ENCODE results near the gene PRDM8. TPM values are rescaled to one million over a fixed set of nuclear protein-coding genes. Genes with fewer than 3 reads are reported as not detected.

The PRDM8 gene
- total and polyA plus RNA-seq, 10 donors = 0.99 to 5.1 (median 3.0) TPM

DNA sequence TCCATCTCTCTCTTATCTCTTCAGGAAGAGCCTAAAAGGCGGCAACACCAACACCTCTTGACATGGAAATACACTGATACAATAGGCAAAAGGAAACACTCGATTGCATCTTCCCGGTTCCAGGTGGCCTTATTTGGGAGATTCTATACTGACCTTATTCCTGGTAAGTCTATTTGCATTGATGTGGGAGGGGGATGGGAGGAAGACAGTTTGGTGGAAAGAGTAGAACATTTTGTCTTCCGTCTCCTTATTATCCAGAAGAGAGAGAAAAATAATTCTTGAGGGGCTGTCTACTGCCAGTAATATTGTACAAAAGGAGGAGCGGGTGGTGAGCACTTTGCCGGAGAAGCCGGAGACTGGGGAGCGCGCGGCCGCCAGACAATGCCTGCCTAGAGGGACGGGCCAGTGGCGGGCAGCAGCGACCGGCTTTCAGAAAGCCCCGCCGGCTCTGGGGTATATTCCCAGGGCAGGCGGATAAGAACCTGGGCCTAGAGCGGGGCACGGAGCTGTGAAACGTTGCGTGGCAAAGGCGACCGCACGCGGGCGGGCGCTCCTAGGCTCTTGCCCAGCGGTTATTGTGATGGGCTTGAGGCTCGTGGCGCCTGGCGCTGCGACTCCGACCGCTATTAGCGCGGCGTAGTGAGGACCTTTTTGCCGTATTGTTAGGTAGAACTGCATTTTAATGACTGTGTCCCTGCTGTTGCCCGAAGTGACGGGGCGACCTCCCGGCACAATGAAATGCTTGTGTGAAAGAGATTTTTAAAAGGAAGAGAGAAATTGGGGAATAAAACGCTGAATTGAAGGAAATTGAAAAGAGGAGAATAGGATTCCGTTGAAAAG, 518 bp downstream of the PRDM8 start:
- Histone ChIP-seq H3K4me3 (peak overlapping the region in 6 of 8 donors; percentile 25 to 59 (median 32)), H3K27me3 (replicated peaks in 1 of 7) (peaks cover 0 to 95% (median 59%) of the 10 kb centered on the region in 7 donors), H3K36me3 (no peaks in the 10 kb centered on the region), H3K27ac (no peak overlapping the region), H3K4me1 (peaks cover 4 to 50% (median 37%) of the 10 kb centered on the region in 6 donors), H3K9me3 (no peaks in the 10 kb centered on the region)
- DNase-seq = peak; percentile 79
- 21 to 38% (median 27%) methylated on average over 42 to 45 of the region's 45 CpGs for WGBS, 5 donors
- peak in 1 of 3 donors; percentile 39 for TF ChIP-seq POLR2AphosphoS5 (IDR thresholded peaks at IDR 0.05)
- TF ChIP-seq, protein P1, sequence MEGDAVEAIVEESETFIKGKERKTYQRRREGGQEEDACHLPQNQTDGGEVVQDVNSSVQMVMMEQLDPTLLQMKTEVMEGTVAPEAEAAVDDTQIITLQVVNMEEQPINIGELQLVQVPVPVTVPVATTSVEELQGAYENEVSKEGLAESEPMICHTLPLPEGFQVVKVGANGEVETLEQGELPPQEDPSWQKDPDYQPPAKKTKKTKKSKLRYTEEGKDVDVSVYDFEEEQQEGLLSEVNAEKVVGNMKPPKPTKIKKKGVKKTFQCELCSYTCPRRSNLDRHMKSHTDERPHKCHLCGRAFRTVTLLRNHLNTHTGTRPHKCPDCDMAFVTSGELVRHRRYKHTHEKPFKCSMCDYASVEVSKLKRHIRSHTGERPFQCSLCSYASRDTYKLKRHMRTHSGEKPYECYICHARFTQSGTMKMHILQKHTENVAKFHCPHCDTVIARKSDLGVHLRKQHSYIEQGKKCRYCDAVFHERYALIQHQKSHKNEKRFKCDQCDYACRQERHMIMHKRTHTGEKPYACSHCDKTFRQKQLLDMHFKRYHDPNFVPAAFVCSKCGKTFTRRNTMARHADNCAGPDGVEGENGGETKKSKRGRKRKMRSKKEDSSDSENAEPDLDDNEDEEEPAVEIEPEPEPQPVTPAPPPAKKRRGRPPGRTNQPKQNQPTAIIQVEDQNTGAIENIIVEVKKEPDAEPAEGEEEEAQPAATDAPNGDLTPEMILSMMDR (IDR thresholded peaks at IDR 0.05 in 8 of 11, conservative IDR thresholded peaks at IDR 0.05 in 3 of 11) = no peak
- no peak for TF ChIP-seq POLR2A (IDR thresholded peaks at IDR 0.05)
- intact Hi-C loops (cut with DNase I; ENCODE audit: low total_unique reads) = no loop called here

- TF ChIP-seq, protein P1 (IDR thresholded peaks at IDR 0.05 in 8 of 11, conservative IDR thresholded peaks at IDR 0.05 in 3 of 11) = no peak
- TF ChIP-seq POLR2AphosphoS5 (IDR thresholded peaks at IDR 0.05) = no peak
- TF ChIP-seq POLR2A (IDR thresholded peaks at IDR 0.05) = no peak
- intact Hi-C loops (cut with DNase I; ENCODE audit: low total_unique reads) = no loop called here
These were observed 1.1 kb downstream of the PRDM8 start for GRCh38 chr4:80198441-80198837.

DNA sequence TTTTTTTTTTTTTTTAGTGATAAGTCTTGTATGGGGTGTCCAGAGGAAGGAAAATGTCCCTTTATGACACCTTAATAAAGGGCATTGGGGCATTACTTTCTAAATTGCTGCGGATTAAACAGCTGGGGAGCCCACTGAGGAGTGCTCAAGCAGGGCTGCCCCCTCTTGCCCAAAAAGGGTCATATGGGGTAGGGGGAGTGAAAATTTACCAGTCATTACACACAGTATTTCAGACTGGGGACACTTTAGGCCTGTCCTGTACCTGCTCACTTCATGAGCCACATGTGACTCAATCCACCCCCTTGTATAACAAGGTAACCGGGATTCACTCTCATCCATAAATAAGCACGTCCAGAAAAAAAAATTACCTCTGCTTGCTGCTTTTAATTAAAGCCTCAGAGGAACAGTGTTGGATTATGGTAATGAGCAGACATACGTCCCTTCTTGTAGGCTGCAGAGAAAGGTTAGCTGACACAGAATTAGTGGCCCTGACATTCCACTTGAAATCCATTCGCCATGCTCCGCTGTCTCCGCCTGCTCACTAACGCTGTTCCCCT, 1.8 kb downstream of the PRDM8 start:
- no peak for DNase-seq
- H3K4me1 ChIP-seq = peaks cover 4 to 61% (median 45%) of the 10 kb centered on the region in 6 donors
- H3K36me3 ChIP-seq = no peaks in the 10 kb centered on the region
- WGBS, 5 donors = 61 to 78% (median 75%) methylated on average over 8 of the region's 8 CpGs
- H3K9me3 ChIP-seq = no peaks in the 10 kb centered on the region
- TF ChIP-seq, protein P1 (IDR thresholded peaks at IDR 0.05 in 8 of 11, conservative IDR thresholded peaks at IDR 0.05 in 3 of 11) = no peak
- intact Hi-C loops (cut with DNase I; ENCODE audit: low total_unique reads) = no loop called here
- H3K27ac ChIP-seq = no peak overlapping the region
- no peak overlapping the region for H3K4me3 ChIP-seq
- H3K27me3 ChIP-seq (replicated peaks in 1 of 7) = peaks cover 0 to 95% (median 65%) of the 10 kb centered on the region in 7 donors

More at GRCh38 chr4:80198441-80198837, 1.1 kb downstream of the PRDM8 start:
- Histone ChIP-seq H3K27me3 (replicated peaks in 1 of 7) (peaks cover 0 to 95% (median 65%) of the 10 kb centered on the region in 7 donors), H3K9me3 (no peaks in the 10 kb centered on the region), H3K36me3 (no peaks in the 10 kb centered on the region), H3K27ac (no peak overlapping the region), H3K4me3 (peak overlapping the region in 1 of 8 donors; percentile 30), H3K4me1 (peaks cover 4 to 56% (median 42%) of the 10 kb centered on the region in 6 donors)
- WGBS, 5 donors = 56 to 84% (median 59%) methylated on average over 1 of the region's 1 CpG
- no peak for DNase-seq

GRCh38 chr4:80199947-80200346, 2.6 kb downstream of the PRDM8 start:
- H3K4me1 ChIP-seq = peaks cover 4 to 61% (median 45%) of the 10 kb centered on the region in 6 donors
- H3K27me3 ChIP-seq (replicated peaks in 1 of 7) = peaks cover 0 to 91% (median 65%) of the 10 kb centered on the region in 7 donors
- no peak overlapping the region for H3K4me3 ChIP-seq
- DNase-seq = no peak
- no peaks in the 10 kb centered on the region for H3K36me3 ChIP-seq
- TF ChIP-seq POLR2AphosphoS5 (IDR thresholded peaks at IDR 0.05) (no peak), POLR2A (IDR thresholded peaks at IDR 0.05) (no peak)
- TF ChIP-seq, protein P1 (IDR thresholded peaks at IDR 0.05 in 8 of 11, conservative IDR thresholded peaks at IDR 0.05 in 3 of 11) = no peak
- no peak overlapping the region for H3K27ac ChIP-seq
- no peaks in the 10 kb centered on the region for H3K9me3 ChIP-seq
- intact Hi-C loops (cut with DNase I; ENCODE audit: low total_unique reads) = loop anchor here (5.0 kb wide), 1 partner anchor 128 kb away; the partner anchor contains the start of gene ANTXR2
- WGBS, 5 donors = 65 to 73% (median 69%) methylated on average over 6 of the region's 6 CpGs

All from spleen (tissue), 11 donors.